Astrocyte (in vitro differentiated cells and primary cell): ENCODE data around the gene VCL.

Experiments used
- EZH2 ChIP-seq: IDR thresholded peaks from 2 replicates; pipeline ENCODE4 v1.6.1; 2012; ENCODE audit warnings: mild to moderate bottlenecking, low read length, inconsistent platforms; ENCODE audit not compliant: insufficient read depth
- TF ChIP-seq, protein P1 (sequence below): IDR thresholded peaks from 2 replicates; pipeline ENCODE4 v1.5.1; 2011; ENCODE audit warnings: low read depth, mild to moderate bottlenecking, inconsistent platforms, low read length, moderate library complexity; ENCODE audit not compliant: insufficient read depth

GRCh38 chr10:74052994-74053393, 55.1 kb downstream of the VCL start:
- TF ChIP-seq, protein P1, sequence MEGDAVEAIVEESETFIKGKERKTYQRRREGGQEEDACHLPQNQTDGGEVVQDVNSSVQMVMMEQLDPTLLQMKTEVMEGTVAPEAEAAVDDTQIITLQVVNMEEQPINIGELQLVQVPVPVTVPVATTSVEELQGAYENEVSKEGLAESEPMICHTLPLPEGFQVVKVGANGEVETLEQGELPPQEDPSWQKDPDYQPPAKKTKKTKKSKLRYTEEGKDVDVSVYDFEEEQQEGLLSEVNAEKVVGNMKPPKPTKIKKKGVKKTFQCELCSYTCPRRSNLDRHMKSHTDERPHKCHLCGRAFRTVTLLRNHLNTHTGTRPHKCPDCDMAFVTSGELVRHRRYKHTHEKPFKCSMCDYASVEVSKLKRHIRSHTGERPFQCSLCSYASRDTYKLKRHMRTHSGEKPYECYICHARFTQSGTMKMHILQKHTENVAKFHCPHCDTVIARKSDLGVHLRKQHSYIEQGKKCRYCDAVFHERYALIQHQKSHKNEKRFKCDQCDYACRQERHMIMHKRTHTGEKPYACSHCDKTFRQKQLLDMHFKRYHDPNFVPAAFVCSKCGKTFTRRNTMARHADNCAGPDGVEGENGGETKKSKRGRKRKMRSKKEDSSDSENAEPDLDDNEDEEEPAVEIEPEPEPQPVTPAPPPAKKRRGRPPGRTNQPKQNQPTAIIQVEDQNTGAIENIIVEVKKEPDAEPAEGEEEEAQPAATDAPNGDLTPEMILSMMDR: no peak
- TF ChIP-seq EZH2: no peak
